K562 (cell line): ENCODE data around the gene RAB21. TPM values are rescaled to one million over a fixed set of nuclear protein-coding genes. Genes with fewer than 3 reads are reported as not detected.
A peak's percentile ranks its signal among the peaks of the same experiment; 100 is the strongest.

Source experiments
- BDP1 ChIP-seq: IDR thresholded peaks from 3 replicates; pipeline ENCODE4 v1.6.1; 2011; ENCODE audit not compliant: insufficient read length, insufficient read depth
- CBX5 ChIP-seq: IDR thresholded peaks from 2 replicates; pipeline ENCODE4 v1.6.1; 2014; ENCODE audit warnings: low read depth, borderline replicate concordance
- CGGBP1 ChIP-seq: fragments of 250-450 bp; sonication (Bioruptor Pico); IDR thresholded peaks from 2 replicates; pipeline ENCODE4 v1.9.0; 2021; ENCODE audit warnings: mild to moderate bottlenecking
- FOXM1 ChIP-seq, 2 experiments: fragments of 450-650 bp in 1 of 2; sonication (generic) in 1 of 2; formaldehyde crosslinking in 1 of 2; IDR thresholded peaks; 2 replicates each; pipeline versions ENCODE4 v1.6.1 to v1.9.0; 2017 to 2022; ENCODE audit warnings: low read depth in 2 of 2, mild to moderate bottlenecking in 2 of 2, missing genetic modification reagents in 1 of 2, moderate library complexity in 1 of 2
- KAT2B ChIP-seq: IDR thresholded peaks from one replicate; pipeline ENCODE4 v1.6.1; 2012; ENCODE audit warnings: low read depth, mild to moderate bottlenecking, control low read depth, inconsistent platforms, low read length, moderate library complexity
- MITF ChIP-seq: IDR thresholded peaks from 2 replicates; pipeline ENCODE4 v1.6.1; 2014; ENCODE audit warnings: antibody characterized with exemption
- MNT ChIP-seq, 2 experiments: fragments of 450-650 bp; conservative IDR thresholded peaks; 2 replicates each; pipeline ENCODE4 v1.6.1; 2017; ENCODE audit warnings: mild to moderate bottlenecking in 2 of 2, moderate library complexity in 2 of 2
- MXI1 ChIP-seq: IDR thresholded peaks from 2 replicates; pipeline ENCODE4 v1.6.1; 2011; ENCODE audit warnings: low read depth, mild to moderate bottlenecking, improper control_type of control experiment, low read length
- NFIX ChIP-seq: fragments of 250-450 bp; sonication (Bioruptor Pico); IDR thresholded peaks from 2 replicates; pipeline ENCODE4 v1.4.0; 2020; ENCODE audit warnings: low read depth, mild to moderate bottlenecking, moderate library complexity
- SMAD1 ChIP-seq: fragments of 150-350 bp; IDR thresholded peaks from 2 replicates; pipeline ENCODE4 v1.6.1; 2014; ENCODE audit warnings: low read length, low read depth; ENCODE audit not compliant: partially characterized antibody
- SMARCB1 ChIP-seq: IDR thresholded peaks from 2 replicates; pipeline ENCODE4 v1.6.1; 2011; ENCODE audit warnings: improper control_type of control experiment, low read depth; ENCODE audit not compliant: insufficient read length
- SNRNP70 ChIP-seq: fragments of 200-400 bp; formaldehyde crosslinking; optimal IDR thresholded peaks from 2 replicates; pipeline ENCODE3; 2017; ENCODE audit warnings: low read depth, low read length
- SRSF9 ChIP-seq: fragments of 200-400 bp; formaldehyde crosslinking; IDR thresholded peaks from 2 replicates; pipeline ENCODE4 v1.6.1; 2017; ENCODE audit warnings: low read depth, low read length, borderline replicate concordance
- STAT5B ChIP-seq: fragments of 250-450 bp; sonication (Bioruptor Pico); IDR thresholded peaks from 2 replicates; pipeline ENCODE4 v1.8.0; 2021; ENCODE audit warnings: mild to moderate bottlenecking, inconsistent platforms
- TAF7 ChIP-seq: fragments of 450-650 bp; IDR thresholded peaks from 2 replicates; pipeline ENCODE4 v1.6.1; 2016; ENCODE audit warnings: missing genetic modification characterization, missing compliant biosample characterization
- ZNF407 ChIP-seq: fragments of 450-650 bp; IDR thresholded peaks from 2 replicates; pipeline ENCODE4 v1.6.1; 2016; ENCODE audit warnings: low read depth
- ZSCAN29 ChIP-seq: fragments of 450-650 bp; IDR thresholded peaks from 2 replicates; pipeline ENCODE4 v1.6.1; 2017
- ZZZ3 ChIP-seq: fragments of 450-650 bp; IDR thresholded peaks from 2 replicates; pipeline ENCODE4 v1.6.1; 2016; ENCODE audit warnings: antibody characterized with exemption, mild to moderate bottlenecking, moderate library complexity
- polyA plus RNA-seq, 8 experiments: library from polyadenylated mRNA; depleted of rRNA in 4 of 8; stranded (reverse) in 5 of 8; unstranded in 3 of 8; fragments of >200 nt; fragmentation: Nextera tagmentation in 2 of 8; fragmentation: Illumina TruSeq in 1 of 8; extraction: Ambion mirVana in 2 of 8; extraction: Trizol in 1 of 8; gene quantifications; 2 replicates each; pipeline versions ENCODE4 v1.2.1 to v1.2.3, GENCODE V29; 2011 to 2014; ENCODE audit warnings: inconsistent platforms in 1 of 8, missing spikeins in 1 of 8
- total RNA-seq, 7 experiments: library from RNA; depleted of rRNA in 6 of 7; stranded (reverse); fragments of >200 nt in 6 of 7; fragmentation: Illumina TruSeq in 2 of 7; extraction: Trizol in 2 of 7; gene quantifications; 2 replicates each; pipeline versions ENCODE4 v1.2.1 to v1.2.3, GENCODE V29; 2011 to 2021; ENCODE audit warnings: low replicate concordance in 1 of 7

RAB21 gene
- total and polyA plus RNA-seq, 9 of the 15 experiments (the other 6 are each of a cell fraction or from before 2014, with no cell fraction given), result 5.3 to 45.6 (median 19.6) TPM

GRCh38 chr12:71754461-71755145 lies at the start of gene RAB21 (continued):
- TF ChIP-seq ZNF407 (no peak), FOXM1 (IDR thresholded peaks at IDR 0.05; ENCODE audit: low read depth) (no peak), FOXM1 (CRISPR knock-in tag; IDR thresholded peaks at IDR 0.05; ENCODE audit: low read depth) (no peak), SRSF9 (no peak), CBX5 (no peak), MNT (conservative IDR thresholded peaks at IDR 0.05) (peak; percentile 76 to 82), STAT5B (CRISPR knock-in tag) (no peak), KAT2B (no peak), SNRNP70 (no peak), SMARCB1 (no peak), ZSCAN29 (no peak), ZZZ3 (no peak), CGGBP1 (no peak), BDP1 (no peak), MITF (peak; percentile 80), TAF7 (no peak), SMAD1 (peak; percentile 24), MXI1 (no peak), NFIX (no peak)
